K562 (cell line): Measurements from ENCODE around the gene PGBD1. TPM values are rescaled to one million over a fixed set of nuclear protein-coding genes. Genes with fewer than 3 reads are reported as not detected.

Source experiments
- ARID2 ChIP-seq: fragments of 450-650 bp; IDR thresholded peaks from 2 replicates; pipeline ENCODE4 v1.6.1; 2017; ENCODE audit warnings: antibody characterized with exemption, mild to moderate bottlenecking
- ATF1 ChIP-seq, 2 experiments: fragments of 450-650 bp in 1 of 2; IDR thresholded peaks; 2 replicates each; pipeline ENCODE4 v1.6.1; 2016; ENCODE audit warnings: missing compliant biosample characterization in 1 of 2, missing genetic modification characterization in 1 of 2
- BHLHE40 ChIP-seq: IDR thresholded peaks from 2 replicates; pipeline ENCODE4 v1.6.1; 2011; ENCODE audit warnings: low read length, improper control_type of control experiment
- E2F5 ChIP-seq: sonication (generic); formaldehyde crosslinking; IDR thresholded peaks from 2 replicates; pipeline ENCODE4 v1.8.0; 2022; ENCODE audit warnings: mild to moderate bottlenecking, missing genetic modification reagents
- ELF4 ChIP-seq: fragments of 450-650 bp; formaldehyde crosslinking; IDR thresholded peaks from 2 replicates; pipeline ENCODE4 v1.4.0; 2022; ENCODE audit warnings: missing genetic modification characterization
- HIVEP1 ChIP-seq: fragments of 250-450 bp; sonication (Bioruptor Pico); IDR thresholded peaks from 2 replicates; pipeline ENCODE4 v1.4.0; 2020; ENCODE audit warnings: mild to moderate bottlenecking
- HOMEZ ChIP-seq: fragments of 250-450 bp; sonication (Bioruptor Pico); IDR thresholded peaks from 2 replicates; pipeline ENCODE4 v1.4.0; 2020; ENCODE audit warnings: mild to moderate bottlenecking, moderate library complexity
- MED1 ChIP-seq: sonication (generic); formaldehyde crosslinking; IDR thresholded peaks from 2 replicates; pipeline ENCODE4 v1.8.1; 2023; ENCODE audit warnings: missing genetic modification reagents, borderline replicate concordance
- NCOA2 ChIP-seq, 2 experiments: fragments of 450-650 bp; IDR thresholded peaks; 2 replicates each; pipeline ENCODE4 v1.6.1; 2018; ENCODE audit warnings: mild to moderate bottlenecking in 2 of 2, moderate library complexity in 1 of 2; ENCODE audit not compliant: partially characterized antibody in 2 of 2
- SMAD3 ChIP-seq: fragments of 450-650 bp; formaldehyde crosslinking; conservative IDR thresholded peaks from 2 replicates; pipeline ENCODE4 v1.4.0; 2020; ENCODE audit warnings: mild to moderate bottlenecking
- THRA ChIP-seq: fragments of 450-650 bp; IDR thresholded peaks from 2 replicates; pipeline ENCODE4 v1.6.1; 2017; ENCODE audit warnings: mild to moderate bottlenecking, moderate library complexity
- ZBTB43 ChIP-seq: sonication (generic); formaldehyde crosslinking; IDR thresholded peaks from 2 replicates; pipeline ENCODE4 v1.8.0; 2023; ENCODE audit warnings: mild to moderate bottlenecking, missing genetic modification reagents
- ZFP30 ChIP-seq: fragments of 250-450 bp; sonication (Bioruptor Pico); IDR thresholded peaks from 2 replicates; pipeline ENCODE4 v1.8.0; 2022; ENCODE audit warnings: moderate library complexity, mild to moderate bottlenecking, inconsistent platforms, borderline replicate concordance
- ZNF253 ChIP-seq: fragments of 250-450 bp; sonication (Bioruptor Pico); conservative IDR thresholded peaks from 2 replicates; pipeline ENCODE4 v1.6.1; 2021; ENCODE audit warnings: mild to moderate bottlenecking
- ZNF280A ChIP-seq: fragments of 450-650 bp; IDR thresholded peaks from 2 replicates; pipeline ENCODE4 v1.6.1; 2018; ENCODE audit warnings: mild to moderate bottlenecking, low read depth; ENCODE audit not compliant: partially characterized antibody
- ZNF592 ChIP-seq: fragments of 450-650 bp; IDR thresholded peaks from 2 replicates; pipeline ENCODE4 v1.6.1; 2017; ENCODE audit warnings: antibody characterized with exemption, mild to moderate bottlenecking
- ZNF764 ChIP-seq: fragments of 250-450 bp; sonication (Bioruptor Pico); IDR thresholded peaks from 2 replicates; pipeline ENCODE4 v1.4.0; 2020; ENCODE audit warnings: low read depth, mild to moderate bottlenecking, moderate library complexity
- polyA plus RNA-seq, 8 experiments: library from polyadenylated mRNA; depleted of rRNA in 4 of 8; stranded (reverse) in 5 of 8; unstranded in 3 of 8; fragments of >200 nt; fragmentation: Nextera tagmentation in 2 of 8; fragmentation: Illumina TruSeq in 1 of 8; extraction: Ambion mirVana in 2 of 8; extraction: Trizol in 1 of 8; gene quantifications; 2 replicates each; pipeline versions ENCODE4 v1.2.1 to v1.2.3, GENCODE V29; 2011 to 2014; ENCODE audit warnings: inconsistent platforms in 1 of 8, missing spikeins in 1 of 8
- total RNA-seq, 7 experiments: library from RNA; depleted of rRNA in 6 of 7; stranded (reverse); fragments of >200 nt in 6 of 7; fragmentation: Illumina TruSeq in 2 of 7; extraction: Trizol in 2 of 7; gene quantifications; 2 replicates each; pipeline versions ENCODE4 v1.2.1 to v1.2.3, GENCODE V29; 2011 to 2021; ENCODE audit warnings: low replicate concordance in 1 of 7

Gene PGBD1
- total and polyA plus RNA-seq, 9 of the 15 experiments (the other 6 are each of a cell fraction or from before 2014, with no cell fraction given) = 3.3 to 9.0 (median 7.3) TPM

GRCh38 chr6:28351493-28351925 lies 70.1 kb downstream of the PGBD1 start (continued):
- TF ChIP-seq HOMEZ (CRISPR knock-in tag) = no peak
- no peak for TF ChIP-seq ZNF764
- TF ChIP-seq ZNF280A = peak; percentile 29
- peak; percentile 98 for TF ChIP-seq ELF4
- peak in 1 of 2 experiments; percentile 63 for TF ChIP-seq NCOA2 (IDR thresholded peaks at IDR 0.05; ENCODE audit: partially characterized antibody in 2 of 2)
- TF ChIP-seq E2F5 = no peak
- TF ChIP-seq ZNF592 = no peak
- TF ChIP-seq HIVEP1 = no peak
- TF ChIP-seq BHLHE40 = no peak
- TF ChIP-seq ZFP30 (CRISPR knock-in tag) = no peak
- no peak for TF ChIP-seq ZNF253 (CRISPR knock-in tag)
- TF ChIP-seq ARID2 = peak; percentile 93
- TF ChIP-seq SMAD3 (CRISPR knock-in tag) = no peak
- no peak for TF ChIP-seq ZBTB43
- no peak for TF ChIP-seq THRA
- TF ChIP-seq ATF1 (CRISPR knock-in tag; IDR thresholded peaks at IDR 0.05) = no peak
- no peak for TF ChIP-seq ATF1 (tag; IDR thresholded peaks at IDR 0.05)
- TF ChIP-seq MED1 (CRISPR knock-in tag) = no peak
